Suprapubic skin (tissue), 4 donors: ENCODE results near the gene ATOH8.

ENCODE experiments used
- EP300 ChIP-seq: sonication (generic); formaldehyde crosslinking; IDR thresholded peaks from one replicate; pipeline ENCODE4 v1.6.1; 2017; ENCODE audit warnings: antibody characterized with exemption
- POLR2A ChIP-seq, 2 donors: fragments of 450-650 bp; IDR thresholded peaks; one replicate each; pipeline ENCODE4 v1.6.1; 2017; ENCODE audit warnings: antibody characterized with exemption in 2 of 2, mild to moderate bottlenecking in 2 of 2, moderate library complexity in 2 of 2
- POLR2AphosphoS5 ChIP-seq, 3 donors: sonication (generic); formaldehyde crosslinking; IDR thresholded peaks; one replicate each; pipeline ENCODE4 v1.6.1; 2017; ENCODE audit warnings: antibody characterized with exemption in 3 of 3
- TF ChIP-seq, protein P1 (sequence below), 2 donors: fragments of 200-600 bp in 1 of 2; fragments of 450-650 bp in 1 of 2; sonication (generic) in 1 of 2; IDR thresholded peaks; one replicate each; pipeline ENCODE4 v1.5.1; 2016 to 2019; ENCODE audit warnings: antibody characterized with exemption in 2 of 2, mild to moderate bottlenecking in 1 of 2, moderate library complexity in 1 of 2

DNA sequence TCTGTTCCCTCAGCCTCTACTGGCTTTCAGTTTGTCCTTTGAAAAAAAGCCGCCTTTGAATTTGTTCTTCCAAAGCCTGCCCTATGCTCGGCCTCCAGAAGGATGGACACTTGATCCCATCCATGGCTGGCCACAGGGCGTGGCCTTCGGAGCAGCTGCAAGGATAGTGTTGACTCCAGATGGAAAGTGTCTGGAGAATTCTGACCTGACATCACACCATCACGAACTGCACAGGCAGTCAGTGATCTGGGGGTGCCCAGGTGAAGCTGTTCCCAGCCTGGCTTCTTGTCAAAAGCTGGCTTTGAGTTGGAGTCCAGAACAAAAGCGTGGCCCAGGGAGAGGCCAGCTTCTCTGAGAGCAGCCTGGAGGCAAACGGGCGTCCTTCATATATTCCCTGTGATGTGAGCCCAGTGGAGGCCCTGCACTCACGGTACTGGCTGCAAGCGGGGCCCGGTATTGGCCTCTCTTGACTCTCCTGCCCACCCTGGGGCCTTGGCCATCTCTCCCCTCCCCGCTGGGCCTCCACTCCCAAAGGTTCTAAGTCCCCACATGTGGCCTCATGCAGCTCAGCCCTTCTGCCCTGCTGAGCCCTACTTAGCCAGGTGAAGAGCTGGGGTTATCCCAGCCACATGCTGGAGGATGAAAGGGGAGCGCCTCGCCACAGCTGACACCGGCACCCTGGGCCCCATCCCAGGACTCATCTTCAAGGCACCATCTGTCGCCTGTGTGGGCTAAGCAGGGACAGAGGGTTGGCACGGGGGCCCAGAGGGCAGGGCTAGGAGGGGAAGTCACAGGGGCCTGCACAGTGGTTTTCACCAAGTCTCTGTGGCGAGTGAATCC is 20.4 kb upstream of the ATOH8 start:
- TF ChIP-seq POLR2AphosphoS5 (IDR thresholded peaks at IDR 0.05) (no peak), POLR2A (IDR thresholded peaks at IDR 0.05) (no peak), EP300 (no peak)
- TF ChIP-seq, protein P1, sequence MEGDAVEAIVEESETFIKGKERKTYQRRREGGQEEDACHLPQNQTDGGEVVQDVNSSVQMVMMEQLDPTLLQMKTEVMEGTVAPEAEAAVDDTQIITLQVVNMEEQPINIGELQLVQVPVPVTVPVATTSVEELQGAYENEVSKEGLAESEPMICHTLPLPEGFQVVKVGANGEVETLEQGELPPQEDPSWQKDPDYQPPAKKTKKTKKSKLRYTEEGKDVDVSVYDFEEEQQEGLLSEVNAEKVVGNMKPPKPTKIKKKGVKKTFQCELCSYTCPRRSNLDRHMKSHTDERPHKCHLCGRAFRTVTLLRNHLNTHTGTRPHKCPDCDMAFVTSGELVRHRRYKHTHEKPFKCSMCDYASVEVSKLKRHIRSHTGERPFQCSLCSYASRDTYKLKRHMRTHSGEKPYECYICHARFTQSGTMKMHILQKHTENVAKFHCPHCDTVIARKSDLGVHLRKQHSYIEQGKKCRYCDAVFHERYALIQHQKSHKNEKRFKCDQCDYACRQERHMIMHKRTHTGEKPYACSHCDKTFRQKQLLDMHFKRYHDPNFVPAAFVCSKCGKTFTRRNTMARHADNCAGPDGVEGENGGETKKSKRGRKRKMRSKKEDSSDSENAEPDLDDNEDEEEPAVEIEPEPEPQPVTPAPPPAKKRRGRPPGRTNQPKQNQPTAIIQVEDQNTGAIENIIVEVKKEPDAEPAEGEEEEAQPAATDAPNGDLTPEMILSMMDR (IDR thresholded peaks at IDR 0.05) = no peak
